Spleen (tissue), 11 donors: ENCODE measurements around the gene MYH10. TPM values are rescaled to one million over a fixed set of nuclear protein-coding genes. Genes with fewer than 3 reads are reported as not detected.

Source experiments
- DNase-seq: peaks from one replicate; pipeline ENCODE4 v3.0.0-alpha.2; 2020
- H3K27ac ChIP-seq, 8 donors: fragments of 200-600 bp; sonication (generic) in 7 of 8; 1 replicate in 4 of 8; 2 replicates in 4 of 8; pipeline versions ENCODE4 v1.5.0 to v1.8.0; 2016 to 2021; ENCODE audit warnings: inconsistent platforms in 4 of 8, mild to moderate bottlenecking in 4 of 8, moderate library complexity in 1 of 8
- H3K27me3 ChIP-seq, 7 donors: fragments of 200-600 bp; sonication (generic) in 6 of 7; replicated peaks in 1 of 7; 1 replicate in 4 of 7; 2 replicates in 3 of 7; pipeline versions ENCODE4 v1.5.0 to v1.8.0; 2016 to 2021; ENCODE audit warnings: inconsistent platforms in 3 of 7, mild to moderate bottlenecking in 1 of 7
- H3K36me3 ChIP-seq, 6 donors: fragments of 200-600 bp; sonication (generic) in 5 of 6; 1 replicate in 4 of 6; 2 replicates in 2 of 6; pipeline versions ENCODE4 v1.5.0 to v1.8.0; 2016 to 2021; ENCODE audit warnings: inconsistent platforms in 2 of 6
- H3K4me1 ChIP-seq, 6 donors: fragments of 200-600 bp; sonication (generic) in 5 of 6; 1 replicate in 3 of 6; 2 replicates in 3 of 6; pipeline versions ENCODE4 v1.5.0 to v1.8.0; 2016 to 2021; ENCODE audit warnings: inconsistent platforms in 3 of 6
- H3K4me3 ChIP-seq, 8 donors: fragments of 200-600 bp; sonication (generic) in 7 of 8; 1 replicate in 4 of 8; 2 replicates in 4 of 8; pipeline versions ENCODE4 v1.5.0 to v1.8.0; 2016 to 2021; ENCODE audit warnings: inconsistent platforms in 4 of 8, mild to moderate bottlenecking in 4 of 8, moderate library complexity in 2 of 8
- H3K9me3 ChIP-seq, 8 donors: fragments of 200-600 bp; sonication (generic) in 7 of 8; 1 replicate in 4 of 8; 2 replicates in 4 of 8; pipeline versions ENCODE4 v1.5.0 to v1.8.0; 2016 to 2021; ENCODE audit warnings: inconsistent platforms in 4 of 8
- POLR2A ChIP-seq, 3 donors: fragments of 450-650 bp; IDR thresholded peaks; one replicate each; pipeline ENCODE4 v1.5.1; 2017; ENCODE audit warnings: antibody characterized with exemption in 3 of 3, mild to moderate bottlenecking in 1 of 3
- POLR2AphosphoS5 ChIP-seq, 3 donors: sonication (generic); formaldehyde crosslinking; IDR thresholded peaks; one replicate each; pipeline ENCODE4 v1.5.1; 2017; ENCODE audit warnings: antibody characterized with exemption in 3 of 3
- WGBS, 5 donors: extraction: QIAGEN DNeasy Blood & Tissue Kit in 3 of 5; methylation state at CpG; one replicate each; pipeline versions ENCODE4 v1.1.5 to v1.1.7; 2013 to 2018; 5-methylcytosine and 5-hydroxymethylcytosine counted together
- intact Hi-C: fragments of 100-400 bp; cut with DNase I; formaldehyde crosslinking; loops from one replicate; pipeline ENCODE4 v1.15.0; 2023; ENCODE audit warnings: low total_unique reads
- polyA plus RNA-seq, 3 donors: library from polyadenylated mRNA; stranded (reverse); fragments of 200-250 nt; gene quantifications; one replicate each; pipeline ENCODE4 v1.2.1, GENCODE V29; 2013
- total RNA-seq, 7 donors: library from RNA; depleted of rRNA in 3 of 7; stranded (reverse); fragments of >200 nt in 3 of 7; fragmentation: NEBNext Ultra II Directional in 4 of 7; extraction: Animal tissue kit (Norgen Biotek cat#: 25700) in 4 of 7; gene quantifications; one replicate each; pipeline versions ENCODE4 v1.1.0 to v1.2.1, GENCODE V29; 2016 to 2021
- TF ChIP-seq, protein P1 (sequence below), 11 experiments: fragments of 200-600 bp in 7 of 11; fragments of 450-650 bp in 4 of 11; sonication (generic) in 4 of 11; IDR thresholded peaks in 8 of 11; conservative IDR thresholded peaks in 3 of 11; 1 replicate in 7 of 11; 2 replicates in 4 of 11; pipeline versions ENCODE4 v1.4.0 to v1.8.0; 2016 to 2021; ENCODE audit warnings: antibody characterized with exemption in 11 of 11, inconsistent platforms in 4 of 11, mild to moderate bottlenecking in 1 of 11
- donor health status: healthy with polysubstance abuse.
- donor health status: DM: no; HTN: no; CAD: no; lungs with moderate emphysema.
- donor health status: DM: no; HTN: no; CAD: no.
- donor health status: Bipolar disorder and iron deficiency.
- donor health status: healthy.
- donor health status: DM: no; HTN: no; CAD: no.
- donor health status: DM: yes; HTN: yes; CAD: no.

MYH10 gene
- total and polyA plus RNA-seq, 10 donors = 1.0 to 14.4 (median 7.5) TPM

DNA sequence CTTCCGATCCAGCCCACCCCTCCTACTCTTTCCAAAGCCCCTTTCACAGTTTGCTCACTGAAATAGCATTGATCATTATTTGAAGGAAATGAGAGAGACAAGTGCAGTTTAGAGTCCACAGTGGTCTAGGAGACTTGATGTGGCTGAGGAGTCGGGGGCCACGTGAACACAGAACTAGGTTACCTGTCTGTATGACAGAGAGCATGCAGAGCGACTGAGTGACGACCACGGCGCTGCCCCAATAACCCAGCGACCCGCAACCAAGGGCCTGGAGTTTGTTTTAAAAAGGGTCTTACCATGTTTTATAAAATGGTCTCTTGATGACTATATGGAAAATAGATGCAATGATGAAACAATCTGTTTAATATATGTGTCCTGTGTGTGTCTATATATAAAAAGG lies 155.3 kb downstream of the MYH10 start:
- 92 to 97% (median 96%) methylated on average over 9 of the region's 9 CpGs for WGBS, 5 donors
- peaks cover 0 to 15% (median 3%) of the 10 kb centered on the region in 6 donors for H3K4me1 ChIP-seq
- intact Hi-C loops = no loop called here
- H3K36me3 ChIP-seq = peaks cover 0 to 100% (median 68%) of the 10 kb centered on the region in 6 donors
- no peak for DNase-seq
- H3K27me3 ChIP-seq = no peaks in the 10 kb centered on the region
- H3K9me3 ChIP-seq = no peaks in the 10 kb centered on the region
- TF ChIP-seq POLR2AphosphoS5 (IDR thresholded peaks at IDR 0.05) (no peak), POLR2A (IDR thresholded peaks at IDR 0.05) (no peak)
- TF ChIP-seq, protein P1, sequence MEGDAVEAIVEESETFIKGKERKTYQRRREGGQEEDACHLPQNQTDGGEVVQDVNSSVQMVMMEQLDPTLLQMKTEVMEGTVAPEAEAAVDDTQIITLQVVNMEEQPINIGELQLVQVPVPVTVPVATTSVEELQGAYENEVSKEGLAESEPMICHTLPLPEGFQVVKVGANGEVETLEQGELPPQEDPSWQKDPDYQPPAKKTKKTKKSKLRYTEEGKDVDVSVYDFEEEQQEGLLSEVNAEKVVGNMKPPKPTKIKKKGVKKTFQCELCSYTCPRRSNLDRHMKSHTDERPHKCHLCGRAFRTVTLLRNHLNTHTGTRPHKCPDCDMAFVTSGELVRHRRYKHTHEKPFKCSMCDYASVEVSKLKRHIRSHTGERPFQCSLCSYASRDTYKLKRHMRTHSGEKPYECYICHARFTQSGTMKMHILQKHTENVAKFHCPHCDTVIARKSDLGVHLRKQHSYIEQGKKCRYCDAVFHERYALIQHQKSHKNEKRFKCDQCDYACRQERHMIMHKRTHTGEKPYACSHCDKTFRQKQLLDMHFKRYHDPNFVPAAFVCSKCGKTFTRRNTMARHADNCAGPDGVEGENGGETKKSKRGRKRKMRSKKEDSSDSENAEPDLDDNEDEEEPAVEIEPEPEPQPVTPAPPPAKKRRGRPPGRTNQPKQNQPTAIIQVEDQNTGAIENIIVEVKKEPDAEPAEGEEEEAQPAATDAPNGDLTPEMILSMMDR (IDR thresholded peaks at IDR 0.05 in 8 of 11, conservative IDR thresholded peaks at IDR 0.05 in 3 of 11) = no peak
- no peak overlapping the region for H3K27ac ChIP-seq
- H3K4me3 ChIP-seq = no peak overlapping the region

DNA sequence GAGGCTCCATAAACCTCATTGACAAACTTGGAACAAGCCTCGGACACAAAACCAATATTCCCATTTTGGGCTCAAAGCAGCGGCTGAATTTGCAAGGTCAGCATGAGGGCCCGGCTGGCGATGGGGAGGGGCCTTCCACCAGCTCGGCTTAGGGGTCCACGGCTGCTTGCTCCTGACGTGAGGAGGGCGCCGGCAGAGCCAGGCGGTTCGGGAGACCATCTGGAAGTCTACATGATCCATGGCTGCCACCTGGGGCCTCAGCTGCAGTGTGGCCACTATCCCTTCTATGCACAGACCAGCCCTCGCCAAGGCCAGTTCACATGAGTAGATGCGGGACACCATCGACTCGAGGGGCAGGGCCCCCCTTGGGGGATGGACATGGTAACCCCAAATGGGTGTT lies 155.7 kb downstream of the MYH10 start:
- 93 to 94% (median 93%) methylated on average over 9 to 15 of the region's 15 CpGs for WGBS, 5 donors
- Histone ChIP-seq H3K4me3 (no peak overlapping the region), H3K4me1 (peaks cover 0 to 14% (median 5%) of the 10 kb centered on the region in 6 donors), H3K36me3 (peaks cover 0 to 100% (median 66%) of the 10 kb centered on the region in 6 donors), H3K9me3 (no peaks in the 10 kb centered on the region), H3K27me3 (no peaks in the 10 kb centered on the region), H3K27ac (no peak overlapping the region)
- no peak for DNase-seq
- intact Hi-C loops = no loop called here
- TF ChIP-seq, protein P1 (IDR thresholded peaks at IDR 0.05 in 8 of 11, conservative IDR thresholded peaks at IDR 0.05 in 3 of 11) = no peak
- TF ChIP-seq POLR2AphosphoS5 (IDR thresholded peaks at IDR 0.05) = peak in 2 of 3 donors; percentile 23 to 72

DNA sequence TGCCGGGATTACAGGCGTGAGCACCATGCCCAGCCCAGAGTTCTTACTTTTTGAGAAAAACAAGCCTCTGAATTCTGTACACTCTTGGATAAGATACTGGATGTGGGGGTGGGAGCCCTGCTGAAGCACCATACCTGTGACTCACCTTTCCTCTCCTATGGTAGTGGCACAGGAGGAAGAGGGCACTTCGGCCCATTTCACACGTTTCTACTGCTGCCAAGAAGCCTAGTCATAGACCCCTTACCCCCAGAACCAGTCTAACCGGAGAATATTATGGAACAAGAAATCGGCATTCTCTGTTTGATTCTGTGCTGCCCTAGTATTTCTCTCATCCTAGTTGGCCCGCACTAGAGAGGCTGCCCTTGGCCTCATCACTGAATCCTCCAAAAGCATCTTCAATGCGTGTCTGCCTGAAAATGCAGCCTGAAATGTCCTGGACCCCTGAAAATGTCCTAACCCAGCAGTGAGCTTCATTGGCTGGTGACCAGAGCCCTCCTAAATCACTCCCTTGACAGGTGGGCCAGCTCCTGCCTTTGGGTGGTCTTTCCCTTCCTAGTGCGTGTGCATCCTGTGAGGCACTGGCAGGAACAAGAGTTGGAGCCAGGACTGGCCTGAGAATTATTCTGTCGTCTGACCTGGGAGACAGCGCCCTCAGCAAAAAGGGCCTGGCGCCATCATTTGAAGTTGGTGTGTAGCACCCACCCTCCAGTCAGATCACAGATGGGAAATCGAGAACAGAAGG lies 156.9 kb downstream of the MYH10 start:
- H3K4me1 ChIP-seq = peaks cover 0 to 10% (median 4%) of the 10 kb centered on the region in 6 donors
- intact Hi-C loops = no loop called here
- WGBS, 5 donors = 94 to 97% (median 95%) methylated on average over 13 of the region's 13 CpGs
- TF ChIP-seq, protein P1 (IDR thresholded peaks at IDR 0.05 in 8 of 11, conservative IDR thresholded peaks at IDR 0.05 in 3 of 11) = no peak
- TF ChIP-seq POLR2AphosphoS5 (IDR thresholded peaks at IDR 0.05) (no peak), POLR2A (IDR thresholded peaks at IDR 0.05) (no peak)
- no peak for DNase-seq
- H3K9me3 ChIP-seq = no peaks in the 10 kb centered on the region
- H3K36me3 ChIP-seq = peaks cover 0 to 100% (median 69%) of the 10 kb centered on the region in 6 donors
- no peak overlapping the region for H3K27ac ChIP-seq
- H3K27me3 ChIP-seq = no peaks in the 10 kb centered on the region
- no peak overlapping the region for H3K4me3 ChIP-seq

DNA sequence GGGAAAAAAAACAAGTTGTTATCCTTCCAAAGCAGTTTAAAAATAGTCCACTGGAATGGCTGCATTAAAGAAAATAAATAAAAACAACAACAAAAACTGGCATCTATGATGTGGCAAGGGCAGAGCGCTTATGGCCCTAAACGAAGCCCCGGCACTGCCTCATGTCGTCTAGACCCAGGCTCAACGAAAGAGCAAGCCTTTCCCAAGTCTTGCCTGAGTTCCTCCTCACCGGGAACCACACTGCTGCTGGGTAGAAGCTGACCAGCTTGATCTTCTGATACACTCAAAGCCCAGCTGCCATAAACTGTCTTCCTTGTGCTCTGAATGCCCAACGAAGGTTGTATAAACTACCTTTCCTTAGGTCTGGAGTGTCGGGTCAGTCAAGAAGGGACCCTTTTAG lies 157.9 kb downstream of the MYH10 start:
- peaks cover 0 to 10% (median 4%) of the 10 kb centered on the region in 6 donors for H3K4me1 ChIP-seq
- no peaks in the 10 kb centered on the region for H3K9me3 ChIP-seq
- H3K4me3 ChIP-seq = no peak overlapping the region
- WGBS, 5 donors = 90 to 96% (median 92%) methylated on average over 8 of the region's 8 CpGs
- H3K27ac ChIP-seq = no peak overlapping the region
- H3K27me3 ChIP-seq = no peaks in the 10 kb centered on the region
- no peak for TF ChIP-seq POLR2AphosphoS5 (IDR thresholded peaks at IDR 0.05)
- TF ChIP-seq, protein P1 (IDR thresholded peaks at IDR 0.05 in 8 of 11, conservative IDR thresholded peaks at IDR 0.05 in 3 of 11) = no peak
- no peak for TF ChIP-seq POLR2A (IDR thresholded peaks at IDR 0.05)
- DNase-seq = no peak
- peaks cover 0 to 100% (median 78%) of the 10 kb centered on the region in 6 donors for H3K36me3 ChIP-seq
- intact Hi-C loops = no loop called here
